Endothelial cell of umbilical vein (primary cell): ENCODE results near the gene SPAG7. TPM values are rescaled to one million over a fixed set of nuclear protein-coding genes. Genes with fewer than 3 reads are reported as not detected.

Source experiments
- BruUV-seq: library from RNA; stranded (reverse); fragments of 400-500 nt; replicated peaks from 2 replicates; lab custom pipeline; 2021; lab: Mats Ljungman, UMichigan
- CTCF ChIA-PET: fragments of 300-600, 350-600 bp; sonication (Branson Sonifier 250); formaldehyde crosslinking; loops from one replicate; lab custom pipeline; 2021; ENCODE audit warnings: antibody characterized with exemption, inconsistent platforms; lab: Charles Lee
- POLR2A ChIA-PET: fragments of 300-600, 350-600 bp; sonication (Branson Sonifier 250); formaldehyde crosslinking; loops from one replicate; lab custom pipeline; 2021; ENCODE audit warnings: antibody characterized with exemption, inconsistent platforms; lab: Charles Lee
- DNase-seq: peaks from one replicate; pipeline ENCODE4 v3.0.0-alpha.2; 2011; ENCODE audit warnings: low read depth, low spot score
- FAIRE-seq: peaks from 2 replicates; lab custom pipeline; 2011; peaks lifted over from hg19 to GRCh38; lab: Jason Lieb, UNC
- H2AFZ ChIP-seq: 2 replicates; pipeline ENCODE4 v1.6.0; 2012; ENCODE audit warnings: low read depth, low read length, control low read depth, inconsistent platforms
- H3K27ac ChIP-seq: 2 replicates; pipeline ENCODE4 v1.5.1; 2011; ENCODE audit warnings: low read depth, mild to moderate bottlenecking, control low read depth, low read length, moderate library complexity; ENCODE audit not compliant: insufficient read depth
- H3K27me3 ChIP-seq, 2 experiments: 2 replicates each; pipeline versions ENCODE4 v1.6.0 to v1.6.1; 2011; ENCODE audit warnings: low read length in 2 of 2, mixed read lengths in 1 of 2; ENCODE audit not compliant: control insufficient read depth in 2 of 2, insufficient read depth in 2 of 2
- H3K36me3 ChIP-seq, 2 experiments: 2 replicates in 1 of 2; 3 replicates in 1 of 2; pipeline ENCODE4 v1.5.1; 2011; ENCODE audit warnings: low read length in 2 of 2, mild to moderate bottlenecking in 1 of 2, moderate library complexity in 1 of 2; ENCODE audit not compliant: control insufficient read depth in 2 of 2, insufficient read depth in 2 of 2; ENCODE audit errors: extremely low read depth in 1 of 2
- H3K4me1 ChIP-seq: 3 replicates; pipeline ENCODE4 v1.5.1; 2011; ENCODE audit warnings: mild to moderate bottlenecking, low read length; ENCODE audit not compliant: control insufficient read depth, insufficient read depth; ENCODE audit errors: extremely low read depth
- H3K4me2 ChIP-seq: 2 replicates; pipeline ENCODE4 v1.6.1; 2011; ENCODE audit warnings: low read length, control low read depth, mixed read lengths; ENCODE audit not compliant: insufficient read depth
- H3K4me3 ChIP-seq, 3 experiments: fragments of 200-600 bp in 1 of 3; sonication (generic), shearing (Covaris generic) in 1 of 3; replicated peaks in 1 of 3; 2 replicates each; pipeline ENCODE4 v1.5.1; 2011 to 2016; ENCODE audit warnings: control low read depth in 3 of 3, low read length in 3 of 3, mild to moderate bottlenecking in 2 of 3, inconsistent platforms in 1 of 3, low read depth in 1 of 3, moderate library complexity in 1 of 3; ENCODE audit not compliant: insufficient read depth in 1 of 3
- H3K79me2 ChIP-seq: 2 replicates; pipeline ENCODE4 v1.6.0; 2012; ENCODE audit warnings: low read length, inconsistent platforms; ENCODE audit not compliant: control insufficient read depth, insufficient read depth
- H3K9ac ChIP-seq: replicated peaks from 2 replicates; pipeline ENCODE3; 2011; ENCODE audit warnings: low read length, control low read depth; ENCODE audit not compliant: insufficient read depth; ENCODE audit errors: extremely low read depth
- H3K9me1 ChIP-seq: replicated peaks from 3 replicates; pipeline ENCODE4 v1.6.0; 2011; ENCODE audit warnings: mild to moderate bottlenecking, low read length; ENCODE audit not compliant: control insufficient read depth, insufficient read depth; ENCODE audit errors: extremely low read depth
- H3K9me3 ChIP-seq: replicated peaks from 2 replicates; pipeline ENCODE4 v1.5.1; 2012; ENCODE audit warnings: low read length, inconsistent platforms; ENCODE audit not compliant: control insufficient read depth, insufficient read depth
- H4K20me1 ChIP-seq: replicated peaks from 2 replicates; pipeline ENCODE3; 2011; ENCODE audit warnings: mild to moderate bottlenecking, low read length; ENCODE audit not compliant: control insufficient read depth, insufficient read depth; ENCODE audit errors: extremely low read depth
- EZH2 ChIP-seq: IDR thresholded peaks from 2 replicates; pipeline ENCODE4 v1.6.1; 2012; ENCODE audit warnings: borderline replicate concordance, low read depth, mild to moderate bottlenecking, moderate library complexity, low read length, inconsistent platforms; ENCODE audit not compliant: severe bottlenecking
- FOS ChIP-seq: IDR thresholded peaks from 2 replicates; pipeline ENCODE4 v1.6.1; 2011; ENCODE audit warnings: mild to moderate bottlenecking, low read length, moderate library complexity, borderline replicate concordance; ENCODE audit not compliant: insufficient read depth
- GATA2 ChIP-seq: IDR thresholded peaks from 2 replicates; pipeline ENCODE4 v1.7.0; 2011; ENCODE audit warnings: low read depth, mild to moderate bottlenecking, moderate library complexity, mixed read lengths, low read length; ENCODE audit not compliant: insufficient read length, insufficient read depth
- JUN ChIP-seq: IDR thresholded peaks from 2 replicates; pipeline ENCODE4 v1.6.1; 2011; ENCODE audit warnings: borderline replicate concordance, low read depth; ENCODE audit not compliant: insufficient read length, insufficient read depth
- MAX ChIP-seq: IDR thresholded peaks from 2 replicates; pipeline ENCODE4 v1.6.1; 2011; ENCODE audit not compliant: insufficient read depth, insufficient read length
- MYC ChIP-seq: IDR thresholded peaks from one replicate; pipeline ENCODE4 v1.6.1; 2011; ENCODE audit warnings: mild to moderate bottlenecking, low read depth, low read length
- POLR2A ChIP-seq: IDR thresholded peaks from 2 replicates; pipeline ENCODE4 v1.6.1; 2012; ENCODE audit warnings: low read depth, mild to moderate bottlenecking, control low read depth, low read length
- POLR2AphosphoS5 ChIP-seq: IDR thresholded peaks from 2 replicates; pipeline ENCODE4 v1.6.1; 2012; ENCODE audit warnings: low read depth, mild to moderate bottlenecking, control low read depth, low read length, moderate library complexity; ENCODE audit not compliant: insufficient read depth
- dilution Hi-C: fragments of 300-500 bp; cut with MboI; formaldehyde crosslinking; loops from one replicate; pipeline ENCODE4 v1.15.0; 2019; ENCODE audit warnings: low sequenced_read_pairs; ENCODE audit not compliant: extremely low pct_ligation_motif_present
- intact Hi-C: fragments of 100-400 bp; cut with micrococcal nuclease; formaldehyde crosslinking; loops from one replicate; pipeline ENCODE4 v1.10.0; 2022
- polyA plus RNA-seq, 4 experiments: library from polyadenylated mRNA; depleted of rRNA in 3 of 4; stranded (reverse) in 3 of 4; unstranded in 1 of 4; fragments of >200 nt; gene quantifications; 2 replicates each; pipeline versions ENCODE4 v1.2.1 to v1.2.3, GENCODE V29; 2011 to 2012; ENCODE audit warnings: missing spikeins in 1 of 4
- total RNA-seq: library from RNA; stranded (reverse); gene quantifications from 2 replicates; pipeline ENCODE4 v1.2.3, GENCODE V29; 2021

Gene SPAG7
- total and polyA plus RNA-seq, 2 donors (not counting 3 experiments of a cell fraction or from before 2014, with no cell fraction given), result 68.6 to 75.2 TPM

GRCh38 chr17:4986403-4986802, 18.8 kb upstream of the SPAG7 start:
- DNase-seq, result peak; percentile 40
- Histone ChIP-seq H3K4me3 (peak overlapping the region; percentile 58 to 76 (median 60)), H3K4me1 (peaks cover 24% of the 10 kb centered on the region), H3K9ac (peak overlapping the region; percentile 52), H4K20me1 (no peaks in the 10 kb centered on the region), H3K79me2 (peaks cover 18% of the 10 kb centered on the region), H3K36me3 (peaks cover 2 to 15% of the 10 kb centered on the region in 2 experiments), H3K27ac (peak overlapping the region; percentile 66), H2AFZ (peak overlapping the region; percentile 96), H3K27me3 (no peaks in the 10 kb centered on the region), H3K9me3 (no peaks in the 10 kb centered on the region), H3K4me2 (peak overlapping the region; percentile 84), H3K9me1 (no peaks in the 10 kb centered on the region)
- intact Hi-C loops, result loop anchor here (1.0 to 2.0 kb wide), 2 partner anchors 40 to 46 kb away; partner anchors contain the start of genes RNF167 and SLC25A11
- dilution Hi-C loops, result no loop called here
- peak; percentile 96 for FAIRE-seq
- ChIA-PET CTCF (interaction anchor here (0.8 to 4.6 kb wide), 10 partner anchors 11 to 453 kb away, joined by 3 to 50 read pairs (median 6); partner anchors contain the start of genes INCA1, KIF1C, RNF167 and SLC25A11), POLR2A (interaction anchor here (0.7 kb wide), 1 partner anchor 12 kb away, joined by 5 read pairs; the partner anchor contains the start of gene KIF1C)
- no TSS peak for BruUV-seq
- peak; percentile 75 for TF ChIP-seq POLR2A
- TF ChIP-seq POLR2AphosphoS5, result peak; percentile 61
- no peak for TF ChIP-seq EZH2

- ChIA-PET CTCF (no interaction called here), POLR2A (no interaction called here)
- no peak overlapping the region for H3K4me2 ChIP-seq
- H3K36me3 ChIP-seq, result peaks cover 15 to 43% of the 10 kb centered on the region in 2 experiments
- no peak overlapping the region for H3K27ac ChIP-seq
- no TSS peak for BruUV-seq
- dilution Hi-C loops (no loop called here), intact Hi-C loops (no loop called here)
- no peak for TF ChIP-seq GATA2
- no peak for TF ChIP-seq POLR2AphosphoS5
- TF ChIP-seq JUN, result no peak
- TF ChIP-seq FOS, result no peak
- TF ChIP-seq POLR2A, result no peak
- TF ChIP-seq MAX, result no peak
- TF ChIP-seq MYC, result no peak
- no peaks in the 10 kb centered on the region for H3K27me3 ChIP-seq
- no peaks in the 10 kb centered on the region for H3K9me3 ChIP-seq
- H3K9ac ChIP-seq, result no peak overlapping the region
- no peak for FAIRE-seq
- no peak overlapping the region for H2AFZ ChIP-seq
- no peaks in the 10 kb centered on the region for H4K20me1 ChIP-seq
- H3K4me3 ChIP-seq, result no peak overlapping the region
- DNase-seq, result no peak
- H3K79me2 ChIP-seq, result peaks cover 16% of the 10 kb centered on the region
- no peaks in the 10 kb centered on the region for H3K9me1 ChIP-seq
- peaks cover 17% of the 10 kb centered on the region for H3K4me1 ChIP-seq
Observed at GRCh38 chr17:4982305-4982704, 14.7 kb upstream of the SPAG7 start.
